ENCODE data around the gene METTL25B.

Gene METTL25B

GRCh38 chr1:156703336-156703735 is 24.9 kb upstream of the METTL25B start:
- no peak for DNase-seq

GRCh38 chr1:156703741-156704140 is 24.5 kb upstream of the METTL25B start:
- DNase-seq = no peak

GRCh38 chr1:156704166-156704711 is 24.0 kb upstream of the METTL25B start:
- DNase-seq = no peak

- DNase-seq = peak; percentile 33 to 34
Observed at GRCh38 chr1:156704930-156705320, 23.3 kb upstream of the METTL25B start.

GRCh38 chr1:156705321-156705917 is 22.9 kb upstream of the METTL25B start, which contains the start of gene CRABP2:
Gene CRABP2 (minus strand): TSS chr1:156705583. CDS start chr1:156705446, 137 bp downstream.
- DNase-seq = peak in 1 of 2 experiments; percentile 15

- peak; percentile 69 to 70 for DNase-seq
Observed at GRCh38 chr1:156705918-156706656, 22.2 kb upstream of the METTL25B start.

GRCh38 chr1:156706657-156707416 is 21.4 kb upstream of the METTL25B start:
- peak; percentile 16 to 24 for DNase-seq

- no peak for DNase-seq
Observed at GRCh38 chr1:156707417-156708217, 20.7 kb upstream of the METTL25B start.

- DNase-seq = no peak
Observed at GRCh38 chr1:156708218-156708661, 20.0 kb upstream of the METTL25B start.

GRCh38 chr1:156709031-156709430 is 19.2 kb upstream of the METTL25B start:
- no peak for DNase-seq

- DNase-seq = no peak
Observed at GRCh38 chr1:156709757-156710489, 18.3 kb upstream of the METTL25B start.

GRCh38 chr1:156711011-156711817 is 17.1 kb upstream of the METTL25B start:
- DNase-seq = no peak

- no peak for DNase-seq
Observed at GRCh38 chr1:156712626-156713025, 15.6 kb upstream of the METTL25B start.

GRCh38 chr1:156714830-156715229 is 13.4 kb upstream of the METTL25B start:
- no peak for DNase-seq

GRCh38 chr1:156717351-156717750 is 10.9 kb upstream of the METTL25B start:
- DNase-seq = no peak

- DNase-seq = no peak
Observed at GRCh38 chr1:156721131-156721530, 7.1 kb upstream of the METTL25B start.

- DNase-seq = no peak
Observed at GRCh38 chr1:156721535-156721934, 6.7 kb upstream of the METTL25B start.

GRCh38 chr1:156725683-156726280 is 2.5 kb upstream of the METTL25B start:
- peak; percentile 71 to 73 for DNase-seq

- peak; percentile 34 to 43 for DNase-seq
Observed at GRCh38 chr1:156726549-156727226, 1.6 kb upstream of the METTL25B start.

- no peak for DNase-seq
Observed at GRCh38 chr1:156727492-156727891, 777 bp upstream of the METTL25B start.

Measured in activated CD4-positive, alpha-beta T cell treated with anti-CD3 and anti-CD28 coated beads, Interleukin-2, amount 50 U/mL, for 4 hours (primary cell).